Measurements from ENCODE around the gene CTDP1.

DNA sequence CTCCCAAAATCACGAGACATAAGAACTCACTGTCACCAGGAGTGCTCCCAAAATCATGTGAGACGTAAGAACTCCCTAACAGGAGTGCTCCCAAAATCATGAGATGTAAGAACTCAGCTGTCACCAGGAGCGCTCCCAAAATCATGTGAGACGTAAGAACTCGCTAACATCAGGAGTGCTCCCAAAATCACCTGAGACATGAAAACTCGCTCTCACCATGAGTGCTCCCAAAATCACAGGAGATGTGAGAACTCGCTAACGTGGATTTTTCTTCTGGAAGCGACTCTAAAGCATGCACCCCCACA lies 53.1 kb downstream of the CTDP1 start:
- TF ChIP-seq, protein P1, sequence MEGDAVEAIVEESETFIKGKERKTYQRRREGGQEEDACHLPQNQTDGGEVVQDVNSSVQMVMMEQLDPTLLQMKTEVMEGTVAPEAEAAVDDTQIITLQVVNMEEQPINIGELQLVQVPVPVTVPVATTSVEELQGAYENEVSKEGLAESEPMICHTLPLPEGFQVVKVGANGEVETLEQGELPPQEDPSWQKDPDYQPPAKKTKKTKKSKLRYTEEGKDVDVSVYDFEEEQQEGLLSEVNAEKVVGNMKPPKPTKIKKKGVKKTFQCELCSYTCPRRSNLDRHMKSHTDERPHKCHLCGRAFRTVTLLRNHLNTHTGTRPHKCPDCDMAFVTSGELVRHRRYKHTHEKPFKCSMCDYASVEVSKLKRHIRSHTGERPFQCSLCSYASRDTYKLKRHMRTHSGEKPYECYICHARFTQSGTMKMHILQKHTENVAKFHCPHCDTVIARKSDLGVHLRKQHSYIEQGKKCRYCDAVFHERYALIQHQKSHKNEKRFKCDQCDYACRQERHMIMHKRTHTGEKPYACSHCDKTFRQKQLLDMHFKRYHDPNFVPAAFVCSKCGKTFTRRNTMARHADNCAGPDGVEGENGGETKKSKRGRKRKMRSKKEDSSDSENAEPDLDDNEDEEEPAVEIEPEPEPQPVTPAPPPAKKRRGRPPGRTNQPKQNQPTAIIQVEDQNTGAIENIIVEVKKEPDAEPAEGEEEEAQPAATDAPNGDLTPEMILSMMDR (IDR thresholded peaks at IDR 0.05): no peak
- no peak for TF ChIP-seq POLR2A (IDR thresholded peaks at IDR 0.05)
